ENCODE data around the gene CST11.

Gene CST11

GRCh38 chr20:23456873-23457272 lies 4.2 kb upstream of the CST11 start:
- Mint-ChIP-seq H3K36me3 (ENCODE audit: low read depth) (no peaks in the 10 kb centered on the region), H3K4me1 (peaks cover 13% of the 10 kb centered on the region), H3K27ac (no peak overlapping the region), H3K27me3 (ENCODE audit: low read depth, poor library complexity) (no peaks in the 10 kb centered on the region), H3K4me3 (no peak overlapping the region), H3K9me3 (peaks cover 15% of the 10 kb centered on the region)
- TF ChIP-seq CTCF (IDR thresholded peaks at IDR 0.05): no peak
- DNase-seq: no peak

GRCh38 chr20:23456409-23456808 lies 3.7 kb upstream of the CST11 start:
- no peak overlapping the region for H3K27ac Mint-ChIP-seq
- H3K27me3 Mint-ChIP-seq (ENCODE audit: low read depth, poor library complexity): no peaks in the 10 kb centered on the region
- DNase-seq: no peak
- peaks cover 13% of the 10 kb centered on the region for H3K4me1 Mint-ChIP-seq
- no peak for TF ChIP-seq CTCF (IDR thresholded peaks at IDR 0.05)
- H3K4me3 Mint-ChIP-seq: no peak overlapping the region
- peaks cover 15% of the 10 kb centered on the region for H3K9me3 Mint-ChIP-seq
- H3K36me3 Mint-ChIP-seq (ENCODE audit: low read depth): no peaks in the 10 kb centered on the region

DNA sequence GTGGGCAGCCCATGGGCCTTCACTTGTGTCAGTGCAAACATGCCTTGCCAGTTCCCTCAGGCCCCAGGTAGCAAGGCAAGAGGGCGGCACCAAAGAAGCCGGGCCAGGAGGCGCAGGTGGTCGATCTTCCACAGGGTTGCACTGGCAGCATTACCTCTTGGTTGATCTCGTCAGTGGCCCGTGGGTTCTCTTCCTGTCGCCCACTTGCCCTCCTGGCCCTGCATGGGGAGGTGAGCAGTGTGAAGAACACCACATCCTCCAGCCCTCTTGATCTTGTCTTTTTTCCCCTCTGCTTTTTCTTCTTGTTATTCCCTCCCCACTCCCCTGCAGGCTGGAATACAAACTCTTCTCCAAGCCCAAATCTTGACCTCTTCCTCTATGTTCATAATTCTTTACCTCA lies 3.0 kb upstream of the CST11 start:
- no peaks in the 10 kb centered on the region for H3K36me3 Mint-ChIP-seq (ENCODE audit: low read depth)
- peaks cover 10% of the 10 kb centered on the region for H3K4me1 Mint-ChIP-seq
- H3K9me3 Mint-ChIP-seq: peaks cover 15% of the 10 kb centered on the region
- H3K4me3 Mint-ChIP-seq: no peak overlapping the region
- H3K27me3 Mint-ChIP-seq (ENCODE audit: low read depth, poor library complexity): no peaks in the 10 kb centered on the region
- H3K27ac Mint-ChIP-seq: no peak overlapping the region
- TF ChIP-seq CTCF (IDR thresholded peaks at IDR 0.05): no peak
- no peak for DNase-seq

DNA sequence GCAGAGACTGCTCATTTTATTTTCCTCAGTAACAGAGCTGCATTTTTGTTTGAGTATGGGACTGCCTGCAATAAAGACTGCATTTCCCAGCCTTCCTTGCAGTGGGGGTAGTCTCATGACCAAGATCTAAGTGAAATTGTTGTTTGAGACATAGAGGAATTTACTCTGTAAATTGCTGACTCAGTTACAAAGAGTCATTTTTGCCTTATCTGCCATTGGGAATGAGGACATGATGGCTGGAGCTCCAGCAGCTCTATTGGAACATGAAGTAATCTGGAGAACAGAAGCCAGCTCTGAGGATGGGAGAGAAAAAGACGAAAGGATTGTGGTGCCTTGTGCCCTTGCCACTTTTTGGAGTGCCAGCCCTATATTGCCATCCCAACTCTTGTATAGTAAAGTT lies 2.1 kb upstream of the CST11 start:
- no peaks in the 10 kb centered on the region for H3K27me3 Mint-ChIP-seq (ENCODE audit: low read depth, poor library complexity)
- H3K4me3 Mint-ChIP-seq: no peak overlapping the region
- no peak for TF ChIP-seq CTCF (IDR thresholded peaks at IDR 0.05)
- H3K4me1 Mint-ChIP-seq: peaks cover 10% of the 10 kb centered on the region
- no peak for DNase-seq
- H3K9me3 Mint-ChIP-seq: peaks cover 15% of the 10 kb centered on the region
- no peaks in the 10 kb centered on the region for H3K36me3 Mint-ChIP-seq (ENCODE audit: low read depth)
- no peak overlapping the region for H3K27ac Mint-ChIP-seq

DNA sequence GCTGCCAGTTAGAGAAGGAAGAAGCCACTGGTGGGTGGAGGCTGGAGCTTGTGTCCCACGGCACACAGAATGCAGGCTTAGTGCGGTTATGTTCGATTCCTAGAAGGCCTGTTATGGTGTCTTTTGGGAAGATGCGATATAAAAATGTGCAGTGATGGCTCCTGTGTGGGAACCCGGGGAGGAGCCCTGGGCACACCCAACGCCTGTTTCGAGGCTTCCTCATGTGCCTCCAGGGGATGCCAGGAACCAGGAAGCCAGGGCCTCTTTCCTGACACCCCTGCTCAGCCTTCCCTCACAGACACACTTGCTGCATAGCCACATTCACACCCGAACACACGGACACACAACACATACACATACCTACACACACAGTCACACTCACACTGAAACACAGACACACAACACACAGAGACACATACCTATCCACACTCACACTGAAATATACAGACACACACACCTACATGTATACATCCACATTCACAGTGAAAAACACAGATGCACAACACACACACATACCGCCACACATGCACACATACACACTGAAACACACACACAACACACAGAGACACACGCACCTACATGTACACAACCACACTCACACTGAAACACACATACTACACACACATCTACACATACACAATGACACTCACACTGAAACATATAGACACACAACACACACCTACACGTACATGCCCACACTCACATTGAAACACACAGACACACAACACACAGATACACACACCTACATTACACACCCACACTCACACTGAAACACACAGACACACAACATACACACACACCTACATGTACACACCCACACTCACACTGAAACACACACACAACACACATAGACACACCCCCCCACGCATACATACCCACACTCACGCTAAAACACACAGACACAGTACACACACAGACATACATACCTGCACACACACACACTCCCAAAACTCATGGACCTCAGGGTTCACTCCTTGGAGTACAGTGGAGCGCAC lies 1.2 kb upstream of the CST11 start:
- peaks cover 10% of the 10 kb centered on the region for H3K4me1 Mint-ChIP-seq
- no peak for DNase-seq
- H3K36me3 Mint-ChIP-seq (ENCODE audit: low read depth): no peaks in the 10 kb centered on the region
- no peaks in the 10 kb centered on the region for H3K27me3 Mint-ChIP-seq (ENCODE audit: low read depth, poor library complexity)
- no peak overlapping the region for H3K4me3 Mint-ChIP-seq
- TF ChIP-seq CTCF (IDR thresholded peaks at IDR 0.05): no peak
- H3K9me3 Mint-ChIP-seq: peaks cover 15% of the 10 kb centered on the region
- no peak overlapping the region for H3K27ac Mint-ChIP-seq

All from nephron progenitor cell (in vitro differentiated cells).